Cardiac fibroblast (primary cell): ENCODE data around the gene CEACAM4.

ENCODE experiments used
- DNase-seq, 2 donors: peaks; one replicate each; pipeline versions ENCODE4 v3.0.0 to v3.0.0-alpha.2; 2010; ENCODE audit warnings: low read depth in 2 of 2
- H3K4me3 ChIP-seq, 2 donors: replicated peaks in 1 of 2; 1 replicate in 1 of 2; 2 replicates in 1 of 2; pipeline ENCODE4 v1.5.1; 2011; ENCODE audit warnings: low read depth in 2 of 2, low read length in 2 of 2, mild to moderate bottlenecking in 2 of 2, moderate library complexity in 1 of 2
- TF ChIP-seq, protein P1 (sequence below): IDR thresholded peaks from one replicate; pipeline ENCODE4 v1.5.1; 2011; ENCODE audit warnings: low read depth, mild to moderate bottlenecking, low read length, inconsistent platforms

The CEACAM4 gene

DNA sequence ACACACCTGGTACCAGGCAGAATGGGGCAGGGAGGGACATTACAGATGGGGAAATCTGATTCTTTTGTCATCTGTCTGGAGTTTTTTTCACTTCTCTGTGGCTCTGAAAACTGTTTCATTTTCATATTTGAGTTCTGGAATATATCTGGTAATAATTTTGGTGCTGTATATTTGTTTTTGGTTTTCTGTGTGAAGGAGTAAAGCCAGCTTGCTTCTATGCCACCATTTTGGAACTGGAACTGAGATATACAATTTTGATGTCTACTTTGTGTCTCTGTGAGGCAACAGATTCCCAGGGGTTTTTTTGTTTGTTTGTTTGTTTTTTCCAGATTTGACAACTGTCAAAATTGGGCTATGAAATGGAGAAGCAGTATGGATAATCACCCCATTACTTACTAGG lies 16.1 kb downstream of the CEACAM4 start:
- no peak overlapping the region for H3K4me3 ChIP-seq
- TF ChIP-seq, protein P1, sequence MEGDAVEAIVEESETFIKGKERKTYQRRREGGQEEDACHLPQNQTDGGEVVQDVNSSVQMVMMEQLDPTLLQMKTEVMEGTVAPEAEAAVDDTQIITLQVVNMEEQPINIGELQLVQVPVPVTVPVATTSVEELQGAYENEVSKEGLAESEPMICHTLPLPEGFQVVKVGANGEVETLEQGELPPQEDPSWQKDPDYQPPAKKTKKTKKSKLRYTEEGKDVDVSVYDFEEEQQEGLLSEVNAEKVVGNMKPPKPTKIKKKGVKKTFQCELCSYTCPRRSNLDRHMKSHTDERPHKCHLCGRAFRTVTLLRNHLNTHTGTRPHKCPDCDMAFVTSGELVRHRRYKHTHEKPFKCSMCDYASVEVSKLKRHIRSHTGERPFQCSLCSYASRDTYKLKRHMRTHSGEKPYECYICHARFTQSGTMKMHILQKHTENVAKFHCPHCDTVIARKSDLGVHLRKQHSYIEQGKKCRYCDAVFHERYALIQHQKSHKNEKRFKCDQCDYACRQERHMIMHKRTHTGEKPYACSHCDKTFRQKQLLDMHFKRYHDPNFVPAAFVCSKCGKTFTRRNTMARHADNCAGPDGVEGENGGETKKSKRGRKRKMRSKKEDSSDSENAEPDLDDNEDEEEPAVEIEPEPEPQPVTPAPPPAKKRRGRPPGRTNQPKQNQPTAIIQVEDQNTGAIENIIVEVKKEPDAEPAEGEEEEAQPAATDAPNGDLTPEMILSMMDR, result no peak
- DNase-seq, result no peak

DNA sequence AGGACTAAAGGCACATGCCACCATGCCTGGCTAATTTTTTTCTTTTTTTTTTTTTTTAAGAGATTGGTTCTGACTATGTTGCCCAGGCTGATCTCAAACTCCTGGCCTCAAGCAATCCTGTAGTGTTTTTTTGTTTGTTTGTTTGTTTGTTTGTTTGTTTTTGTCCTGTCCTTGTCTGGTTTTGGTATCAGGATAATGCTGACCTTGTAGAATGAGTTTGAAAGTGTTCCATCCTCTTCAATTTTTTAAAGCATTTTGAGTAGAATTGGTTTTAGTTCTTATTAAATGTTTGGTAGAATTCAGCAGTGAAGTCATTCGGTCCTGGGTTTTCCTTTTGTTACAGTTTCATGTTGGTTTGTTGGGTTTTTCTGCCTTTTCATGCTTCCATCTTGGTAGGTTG lies 19.2 kb downstream of the CEACAM4 start:
- DNase-seq, result no peak

DNA sequence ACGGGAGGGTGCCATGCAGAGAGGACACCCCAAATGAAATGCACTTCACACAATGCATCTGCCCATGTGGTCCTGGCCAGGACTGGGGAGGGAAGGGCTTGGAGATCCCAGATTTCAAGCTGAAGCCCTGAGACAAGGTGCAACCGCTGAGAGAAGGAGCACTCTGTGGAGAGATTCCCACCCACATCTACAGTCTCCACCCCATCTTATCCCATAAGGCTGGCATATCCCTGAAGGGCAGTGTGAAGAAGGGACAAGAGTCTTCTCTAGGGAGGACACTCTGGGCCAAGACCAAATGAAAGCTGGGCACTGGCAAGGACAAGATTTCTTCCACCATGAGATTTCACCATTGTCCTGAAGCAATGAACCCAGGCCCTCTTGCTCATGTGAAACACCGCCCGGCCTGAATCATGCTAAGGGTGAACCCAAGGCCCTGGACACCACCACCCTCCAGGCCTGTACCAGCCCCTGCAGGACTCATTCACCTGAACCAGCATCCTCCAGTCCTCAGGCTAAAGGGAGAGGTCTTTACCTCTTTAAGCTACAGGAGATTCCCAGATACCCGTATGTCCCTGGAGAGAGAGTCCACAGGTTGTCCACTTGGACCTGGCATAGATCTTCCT lies 20.5 kb downstream of the CEACAM4 start:
- no peak for DNase-seq
- TF ChIP-seq, protein P1, result no peak
- H3K4me3 ChIP-seq, result no peak overlapping the region

More for the DNA sequence above, 19.2 kb downstream of the CEACAM4 start:
- TF ChIP-seq, protein P1, result no peak
- H3K4me3 ChIP-seq, result no peak overlapping the region

DNA sequence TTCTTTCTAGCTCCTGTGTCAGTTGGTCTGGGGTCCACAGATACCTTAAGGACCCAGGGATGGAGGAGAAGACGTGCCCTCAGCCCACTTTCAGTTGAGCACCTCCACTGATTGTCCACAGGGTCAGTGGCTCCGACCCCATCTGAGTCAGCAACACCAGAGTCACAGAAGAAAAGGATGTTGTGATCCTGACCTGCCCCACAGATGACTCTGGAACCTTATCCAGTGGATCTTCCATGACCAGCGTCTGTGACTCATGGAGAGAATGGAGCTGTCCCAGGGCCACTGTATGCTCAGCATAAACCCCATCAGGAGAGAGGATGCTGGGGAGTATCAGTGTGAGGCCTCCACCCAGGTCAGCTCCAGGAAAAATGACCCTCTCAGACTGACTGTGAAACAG lies 22.0 kb downstream of the CEACAM4 start:
- no peak overlapping the region for H3K4me3 ChIP-seq
- no peak for DNase-seq
- TF ChIP-seq, protein P1, result no peak

DNA sequence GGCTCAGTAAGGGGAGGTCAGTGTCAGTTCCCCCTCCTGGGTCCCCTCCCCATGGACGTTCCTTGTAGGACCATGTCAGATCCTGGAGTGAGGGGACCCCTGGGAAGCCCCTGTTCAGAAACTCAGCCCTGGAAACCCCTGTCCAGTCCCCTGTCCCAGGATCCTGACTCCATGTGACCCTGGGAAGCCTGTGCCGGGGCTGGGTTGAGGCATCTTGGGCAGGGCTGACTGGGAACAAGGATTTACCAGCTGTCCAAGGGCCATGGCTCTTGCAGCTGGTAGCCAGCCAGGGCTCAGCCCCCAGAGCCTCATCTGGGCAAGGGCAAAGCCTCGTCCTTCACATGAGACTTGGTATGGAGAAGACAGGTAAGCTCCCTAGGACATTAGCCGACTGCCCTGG lies 25.1 kb downstream of the CEACAM4 start:
- DNase-seq, result no peak
- no peak overlapping the region for H3K4me3 ChIP-seq
- TF ChIP-seq, protein P1, result no peak

DNA sequence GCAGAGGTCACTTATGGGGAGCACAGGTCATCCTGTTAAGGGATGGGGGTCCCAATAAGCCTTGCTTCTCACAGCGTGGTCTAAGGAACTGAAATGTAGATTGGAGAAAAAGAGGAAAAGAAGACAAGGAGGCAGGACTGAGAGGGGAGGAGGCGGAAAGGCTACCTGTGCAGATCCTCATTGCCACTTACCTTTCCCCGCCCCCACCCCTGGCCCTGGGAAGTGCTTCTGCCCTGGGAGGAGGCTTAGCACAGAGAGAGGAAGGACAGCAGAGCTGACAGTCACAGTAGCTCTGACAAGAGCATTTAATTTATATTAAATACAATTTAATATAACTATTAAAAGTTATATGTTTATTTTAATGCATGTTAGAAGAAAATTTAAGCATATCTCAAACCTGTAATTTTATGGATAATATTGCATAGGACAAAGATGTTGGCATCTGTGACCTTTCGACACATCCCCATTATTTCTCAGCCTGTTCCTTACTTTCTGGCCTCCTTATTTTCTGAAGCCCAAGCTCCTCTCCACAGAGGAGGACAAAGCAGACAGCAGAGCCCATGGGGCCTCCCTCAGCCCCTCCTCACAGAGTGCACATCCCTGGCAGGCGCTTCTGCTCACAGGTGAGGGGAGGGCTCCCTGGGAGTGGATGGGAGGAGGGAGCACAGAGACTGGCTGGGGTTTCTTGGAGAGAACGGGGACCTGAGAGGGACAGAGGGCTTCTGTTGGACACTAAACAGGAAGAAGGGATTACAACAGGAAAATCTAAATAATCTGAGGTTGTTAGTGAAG lies 27.5 kb downstream of the CEACAM4 start:
- H3K4me3 ChIP-seq, result no peak overlapping the region
- no peak for DNase-seq
- TF ChIP-seq, protein P1, result no peak
